SU-DHL-6 (cell line): ENCODE data around the gene TBX5.
"Not testable (repeated sequence)": the region's sequence is repeated elsewhere in the genome, so short reads cannot be mapped to it uniquely, and the experiment has no call there.

ENCODE experiments used
- EZH2phosphoT487 ChIP-seq: fragments of 200-600 bp; sonication (generic), shearing (Covaris generic); conservative IDR thresholded peaks from 2 replicates; pipeline ENCODE4 v1.6.1; 2018; ENCODE audit warnings: mild to moderate bottlenecking, antibody characterized with exemption, low read length, moderate library complexity, mixed read lengths
- TF ChIP-seq, protein P1 (sequence below): fragments of 200-600 bp; sonication (generic); IDR thresholded peaks from one replicate; pipeline ENCODE4 v1.5.1; 2017; ENCODE audit warnings: antibody characterized with exemption, mild to moderate bottlenecking, low read length, moderate library complexity; ENCODE audit not compliant: insufficient read depth, poor library complexity, severe bottlenecking

- TF ChIP-seq, protein P1, sequence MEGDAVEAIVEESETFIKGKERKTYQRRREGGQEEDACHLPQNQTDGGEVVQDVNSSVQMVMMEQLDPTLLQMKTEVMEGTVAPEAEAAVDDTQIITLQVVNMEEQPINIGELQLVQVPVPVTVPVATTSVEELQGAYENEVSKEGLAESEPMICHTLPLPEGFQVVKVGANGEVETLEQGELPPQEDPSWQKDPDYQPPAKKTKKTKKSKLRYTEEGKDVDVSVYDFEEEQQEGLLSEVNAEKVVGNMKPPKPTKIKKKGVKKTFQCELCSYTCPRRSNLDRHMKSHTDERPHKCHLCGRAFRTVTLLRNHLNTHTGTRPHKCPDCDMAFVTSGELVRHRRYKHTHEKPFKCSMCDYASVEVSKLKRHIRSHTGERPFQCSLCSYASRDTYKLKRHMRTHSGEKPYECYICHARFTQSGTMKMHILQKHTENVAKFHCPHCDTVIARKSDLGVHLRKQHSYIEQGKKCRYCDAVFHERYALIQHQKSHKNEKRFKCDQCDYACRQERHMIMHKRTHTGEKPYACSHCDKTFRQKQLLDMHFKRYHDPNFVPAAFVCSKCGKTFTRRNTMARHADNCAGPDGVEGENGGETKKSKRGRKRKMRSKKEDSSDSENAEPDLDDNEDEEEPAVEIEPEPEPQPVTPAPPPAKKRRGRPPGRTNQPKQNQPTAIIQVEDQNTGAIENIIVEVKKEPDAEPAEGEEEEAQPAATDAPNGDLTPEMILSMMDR = not testable (repeated sequence)
- TF ChIP-seq EZH2phosphoT487 = not testable (repeated sequence)
Observed at GRCh38 chr12:114349239-114349638, 56.7 kb downstream of the TBX5 start.
